A549 (cell line): ENCODE measurements around the gene BGN.

Experiments
- BCL3 ChIP-seq: fragments of >200 bp; sonication (Bioruptor Twin); formaldehyde crosslinking; IDR thresholded peaks from 3 replicates; pipeline ENCODE4 v1.6.1; 2016
- CEBPB ChIP-seq, 2 experiments: fragments of >200 bp in 1 of 2; sonication (Bioruptor Twin) in 1 of 2; formaldehyde crosslinking in 1 of 2; IDR thresholded peaks; 2 replicates each; pipeline ENCODE4 v1.6.1; 2012 to 2016
- CHD2 ChIP-seq: fragments of 150-350 bp; IDR thresholded peaks from 2 replicates; pipeline ENCODE4 v1.6.1; 2014; ENCODE audit warnings: low read length; ENCODE audit not compliant: partially characterized antibody
- CTCF ChIP-seq: fragments of >200 bp; sonication (Bioruptor Twin); formaldehyde crosslinking; IDR thresholded peaks from 3 replicates; pipeline ENCODE4 v1.5.1; 2016
- ELK1 ChIP-seq: fragments of 150-350 bp; IDR thresholded peaks from 2 replicates; pipeline ENCODE4 v1.6.1; 2014; ENCODE audit warnings: low read depth, mild to moderate bottlenecking, low read length
- MAFK ChIP-seq: fragments of 450-650 bp; IDR thresholded peaks from 2 replicates; pipeline ENCODE4 v1.6.1; 2014; ENCODE audit not compliant: partially characterized antibody
- NPAS2 ChIP-seq: fragments of 250-450 bp; sonication (Bioruptor Pico); IDR thresholded peaks from 2 replicates; pipeline ENCODE4 v1.8.0; 2022; ENCODE audit warnings: mild to moderate bottlenecking, moderate library complexity, borderline replicate concordance
- POLR2A ChIP-seq: IDR thresholded peaks from 2 replicates; pipeline ENCODE4 v1.6.1; 2012; ENCODE audit warnings: mild to moderate bottlenecking, low read length
- RCOR1 ChIP-seq: fragments of 150-350 bp; IDR thresholded peaks from 2 replicates; pipeline ENCODE4 v1.6.1; 2014; ENCODE audit warnings: antibody characterized with exemption, low read length, low read depth
- REST ChIP-seq: fragments of 200-600 bp; sonication (generic); IDR thresholded peaks from 2 replicates; pipeline ENCODE4 v1.6.1; 2016; ENCODE audit warnings: antibody characterized with exemption, mild to moderate bottlenecking, moderate library complexity
- TF ChIP-seq, protein P1 (sequence below): IDR thresholded peaks from 2 replicates; pipeline ENCODE4 v1.6.1; 2012

GRCh38 chrX:153486171-153486570, 8.6 kb upstream of the BGN start:
- no peak for TF ChIP-seq POLR2A
- TF ChIP-seq CTCF = no peak
- TF ChIP-seq BCL3 = no peak
- TF ChIP-seq CHD2 = no peak
- TF ChIP-seq NPAS2 (CRISPR knock-in tag) = no peak
- TF ChIP-seq MAFK = no peak
- TF ChIP-seq CEBPB (IDR thresholded peaks at IDR 0.05) = no peak
- TF ChIP-seq, protein P1, sequence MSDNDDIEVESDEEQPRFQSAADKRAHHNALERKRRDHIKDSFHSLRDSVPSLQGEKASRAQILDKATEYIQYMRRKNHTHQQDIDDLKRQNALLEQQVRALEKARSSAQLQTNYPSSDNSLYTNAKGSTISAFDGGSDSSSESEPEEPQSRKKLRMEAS = no peak
- no peak for TF ChIP-seq RCOR1
- TF ChIP-seq REST = no peak
- TF ChIP-seq ELK1 = no peak
